ENCODE data around the gene CDH4.

The CDH4 gene

DNA sequence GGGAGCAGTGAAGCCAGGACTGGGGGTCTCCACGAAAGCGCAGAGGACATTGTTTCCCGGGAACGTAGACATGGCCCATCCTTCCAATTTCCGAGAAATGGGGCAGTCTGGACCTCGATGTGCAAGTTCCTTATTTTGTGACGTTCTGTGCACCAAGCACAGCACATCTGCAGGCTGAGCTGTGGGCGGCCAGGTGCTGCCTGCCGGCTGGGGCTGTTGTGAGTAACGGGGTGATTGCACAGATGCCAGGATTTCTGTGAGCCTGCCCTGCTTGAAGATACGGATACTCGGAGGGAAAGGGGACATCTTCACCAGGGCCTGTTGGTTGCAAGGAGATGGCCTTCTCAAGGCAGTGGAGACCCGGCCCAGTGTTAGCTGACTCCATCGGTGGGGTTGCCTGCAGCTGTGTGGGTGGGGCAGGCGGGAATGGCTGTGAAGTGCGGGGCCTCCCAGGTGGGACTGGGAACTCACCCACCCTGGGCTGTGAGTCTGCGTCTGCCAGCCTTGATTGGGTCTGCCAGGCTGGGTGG is 27.6 kb downstream of the CDH4 start:
- no peaks in the 10 kb centered on the region for H3K27me3 ChIP-seq (ENCODE audit: insufficient read depth, poor library complexity, severe bottlenecking)
- no peak for DNase-seq (ENCODE audit: low read depth in 1 of 2, low spot score in 1 of 2)
- no peak for TF ChIP-seq GABPA (IDR thresholded peaks at IDR 0.05; ENCODE audit: low read depth)
- TF ChIP-seq, protein P1, sequence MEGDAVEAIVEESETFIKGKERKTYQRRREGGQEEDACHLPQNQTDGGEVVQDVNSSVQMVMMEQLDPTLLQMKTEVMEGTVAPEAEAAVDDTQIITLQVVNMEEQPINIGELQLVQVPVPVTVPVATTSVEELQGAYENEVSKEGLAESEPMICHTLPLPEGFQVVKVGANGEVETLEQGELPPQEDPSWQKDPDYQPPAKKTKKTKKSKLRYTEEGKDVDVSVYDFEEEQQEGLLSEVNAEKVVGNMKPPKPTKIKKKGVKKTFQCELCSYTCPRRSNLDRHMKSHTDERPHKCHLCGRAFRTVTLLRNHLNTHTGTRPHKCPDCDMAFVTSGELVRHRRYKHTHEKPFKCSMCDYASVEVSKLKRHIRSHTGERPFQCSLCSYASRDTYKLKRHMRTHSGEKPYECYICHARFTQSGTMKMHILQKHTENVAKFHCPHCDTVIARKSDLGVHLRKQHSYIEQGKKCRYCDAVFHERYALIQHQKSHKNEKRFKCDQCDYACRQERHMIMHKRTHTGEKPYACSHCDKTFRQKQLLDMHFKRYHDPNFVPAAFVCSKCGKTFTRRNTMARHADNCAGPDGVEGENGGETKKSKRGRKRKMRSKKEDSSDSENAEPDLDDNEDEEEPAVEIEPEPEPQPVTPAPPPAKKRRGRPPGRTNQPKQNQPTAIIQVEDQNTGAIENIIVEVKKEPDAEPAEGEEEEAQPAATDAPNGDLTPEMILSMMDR (IDR thresholded peaks at IDR 0.05; ENCODE audit: insufficient read depth, low read length): no peak
- no peak for TF ChIP-seq SPI1 (IDR thresholded peaks at IDR 0.05; ENCODE audit: borderline replicate concordance, low read depth)
- no peak for TF ChIP-seq POLR2AphosphoS5 (IDR thresholded peaks at IDR 0.05; ENCODE audit: low read depth)
- TF ChIP-seq, protein P2, sequence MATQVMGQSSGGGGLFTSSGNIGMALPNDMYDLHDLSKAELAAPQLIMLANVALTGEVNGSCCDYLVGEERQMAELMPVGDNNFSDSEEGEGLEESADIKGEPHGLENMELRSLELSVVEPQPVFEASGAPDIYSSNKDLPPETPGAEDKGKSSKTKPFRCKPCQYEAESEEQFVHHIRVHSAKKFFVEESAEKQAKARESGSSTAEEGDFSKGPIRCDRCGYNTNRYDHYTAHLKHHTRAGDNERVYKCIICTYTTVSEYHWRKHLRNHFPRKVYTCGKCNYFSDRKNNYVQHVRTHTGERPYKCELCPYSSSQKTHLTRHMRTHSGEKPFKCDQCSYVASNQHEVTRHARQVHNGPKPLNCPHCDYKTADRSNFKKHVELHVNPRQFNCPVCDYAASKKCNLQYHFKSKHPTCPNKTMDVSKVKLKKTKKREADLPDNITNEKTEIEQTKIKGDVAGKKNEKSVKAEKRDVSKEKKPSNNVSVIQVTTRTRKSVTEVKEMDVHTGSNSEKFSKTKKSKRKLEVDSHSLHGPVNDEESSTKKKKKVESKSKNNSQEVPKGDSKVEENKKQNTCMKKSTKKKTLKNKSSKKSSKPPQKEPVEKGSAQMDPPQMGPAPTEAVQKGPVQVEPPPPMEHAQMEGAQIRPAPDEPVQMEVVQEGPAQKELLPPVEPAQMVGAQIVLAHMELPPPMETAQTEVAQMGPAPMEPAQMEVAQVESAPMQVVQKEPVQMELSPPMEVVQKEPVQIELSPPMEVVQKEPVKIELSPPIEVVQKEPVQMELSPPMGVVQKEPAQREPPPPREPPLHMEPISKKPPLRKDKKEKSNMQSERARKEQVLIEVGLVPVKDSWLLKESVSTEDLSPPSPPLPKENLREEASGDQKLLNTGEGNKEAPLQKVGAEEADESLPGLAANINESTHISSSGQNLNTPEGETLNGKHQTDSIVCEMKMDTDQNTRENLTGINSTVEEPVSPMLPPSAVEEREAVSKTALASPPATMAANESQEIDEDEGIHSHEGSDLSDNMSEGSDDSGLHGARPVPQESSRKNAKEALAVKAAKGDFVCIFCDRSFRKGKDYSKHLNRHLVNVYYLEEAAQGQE (IDR thresholded peaks at IDR 0.05; ENCODE audit: insufficient replicate concordance, low read depth): no peak
- no peak overlapping the region for H3K27ac ChIP-seq (replicated peaks)
- H3K4me3 ChIP-seq (replicated peaks; ENCODE audit: insufficient read depth, low read length): no peak overlapping the region

DNA sequence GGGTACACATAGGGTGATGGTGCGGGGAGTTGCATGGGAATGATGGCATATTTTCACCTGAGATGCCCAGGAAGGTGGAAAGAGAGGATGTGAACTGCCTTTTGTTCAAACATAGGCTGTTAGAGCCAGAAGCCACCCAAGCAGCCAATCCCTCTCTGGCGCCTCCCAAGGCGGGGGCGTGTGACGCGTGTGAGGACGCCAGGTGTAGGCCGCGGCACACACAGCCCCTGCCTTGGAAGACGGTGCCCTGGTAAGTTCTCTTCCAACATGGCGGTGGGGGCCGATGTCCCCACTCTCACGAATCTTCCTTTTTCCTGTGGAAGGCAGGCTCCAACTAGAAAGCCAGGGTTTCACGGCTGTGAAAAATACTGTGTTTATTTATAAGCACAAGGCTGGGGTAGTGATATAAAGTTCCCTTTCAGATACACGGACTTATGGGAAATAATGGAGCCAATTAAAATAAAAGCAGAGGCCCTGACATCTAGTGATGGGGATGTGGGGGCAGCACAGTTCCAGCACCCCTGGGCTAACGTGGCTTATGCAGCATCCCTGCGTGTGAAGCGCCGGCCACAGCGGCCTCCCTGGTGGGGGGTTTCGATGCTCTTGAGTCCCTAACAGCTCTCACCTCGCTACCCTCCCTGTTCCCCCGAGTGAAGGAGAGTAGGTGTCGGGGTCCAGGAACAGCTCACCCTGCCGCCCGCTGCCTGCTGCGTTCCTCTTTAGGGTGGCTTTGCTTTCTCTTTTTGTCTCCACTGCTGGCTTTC is 28.3 kb downstream of the CDH4 start:
- DNase-seq (ENCODE audit: low read depth in 1 of 2, low spot score in 1 of 2): no peak
- H3K27me3 ChIP-seq (ENCODE audit: insufficient read depth, poor library complexity, severe bottlenecking): no peaks in the 10 kb centered on the region
- H3K27ac ChIP-seq (replicated peaks): no peak overlapping the region
- H3K4me3 ChIP-seq (replicated peaks; ENCODE audit: insufficient read depth, low read length): no peak overlapping the region
- TF ChIP-seq, protein P2 (IDR thresholded peaks at IDR 0.05; ENCODE audit: insufficient replicate concordance, low read depth): no peak
- TF ChIP-seq POLR2AphosphoS5 (IDR thresholded peaks at IDR 0.05; ENCODE audit: low read depth) (no peak), SPI1 (IDR thresholded peaks at IDR 0.05; ENCODE audit: borderline replicate concordance, low read depth) (no peak), GABPA (IDR thresholded peaks at IDR 0.05; ENCODE audit: low read depth) (no peak)
- TF ChIP-seq, protein P1 (IDR thresholded peaks at IDR 0.05; ENCODE audit: insufficient read depth, low read length): no peak

DNA sequence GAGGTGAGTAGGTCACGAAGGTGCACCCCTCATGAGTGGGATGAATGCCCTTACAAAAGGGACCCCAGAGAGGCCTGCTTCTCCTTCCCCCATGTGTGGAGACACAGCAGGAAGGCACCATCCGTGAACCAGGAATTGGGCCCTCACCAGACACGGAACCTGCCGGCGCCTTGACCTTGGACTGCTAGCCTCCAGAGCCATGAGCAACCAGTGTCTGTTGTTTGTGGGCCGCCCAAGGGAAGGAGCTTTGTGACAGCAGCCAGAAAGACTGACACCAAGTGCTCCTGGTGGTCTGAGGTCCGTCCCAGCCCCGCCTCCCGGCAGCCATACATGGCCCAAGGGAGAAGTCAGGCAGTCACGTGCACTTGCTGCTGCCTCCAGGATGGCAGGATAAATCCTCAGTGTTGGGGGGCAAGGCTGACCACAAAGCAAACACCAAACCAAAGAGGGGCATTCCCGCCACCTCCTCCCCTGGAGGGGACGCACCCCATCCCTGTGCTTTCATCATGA is 29.3 kb downstream of the CDH4 start:
- TF ChIP-seq GABPA (IDR thresholded peaks at IDR 0.05; ENCODE audit: low read depth) (no peak), SPI1 (IDR thresholded peaks at IDR 0.05; ENCODE audit: borderline replicate concordance, low read depth) (no peak), POLR2AphosphoS5 (IDR thresholded peaks at IDR 0.05; ENCODE audit: low read depth) (no peak)
- TF ChIP-seq, protein P2 (IDR thresholded peaks at IDR 0.05; ENCODE audit: insufficient replicate concordance, low read depth): no peak
- TF ChIP-seq, protein P1 (IDR thresholded peaks at IDR 0.05; ENCODE audit: insufficient read depth, low read length): no peak
- no peaks in the 10 kb centered on the region for H3K27me3 ChIP-seq (ENCODE audit: insufficient read depth, poor library complexity, severe bottlenecking)

More for the DNA sequence above, 29.3 kb downstream of the CDH4 start:
- Histone ChIP-seq H3K4me3 (replicated peaks; ENCODE audit: insufficient read depth, low read length) (no peak overlapping the region), H3K27ac (replicated peaks) (no peak overlapping the region)
- DNase-seq (ENCODE audit: low read depth in 1 of 2, low spot score in 1 of 2): no peak
